Astrocyte (in vitro differentiated cells and primary cell): ENCODE data around the gene PTPRN2. TPM values are rescaled to one million over a fixed set of nuclear protein-coding genes. Genes with fewer than 3 reads are reported as not detected.
"Not testable (repeated sequence)": the region's sequence is repeated elsewhere in the genome, so short reads cannot be mapped to it uniquely, and the experiment has no call there.

ENCODE experiments used
- DNase-seq: peaks from one replicate; pipeline ENCODE4 v3.0.0-alpha.2; 2010; ENCODE audit warnings: low read depth
- FAIRE-seq: peaks from 2 replicates; lab custom pipeline; 2011; peaks lifted over from hg19 to GRCh38; lab: Jason Lieb, UNC
- H2AFZ ChIP-seq: 2 replicates; pipeline ENCODE4 v1.6.0; 2012; ENCODE audit warnings: low read depth, low read length, inconsistent platforms
- H3K27ac ChIP-seq: 2 replicates; pipeline ENCODE4 v1.5.1; 2011; ENCODE audit warnings: low read depth, low read length, inconsistent platforms
- H3K27me3 ChIP-seq: 2 replicates; pipeline ENCODE4 v1.6.0; 2011; ENCODE audit warnings: low read length, inconsistent platforms; ENCODE audit not compliant: insufficient read depth
- H3K36me3 ChIP-seq: 2 replicates; pipeline ENCODE4 v1.5.1; 2011; ENCODE audit warnings: low read length, inconsistent platforms; ENCODE audit not compliant: insufficient read depth
- H3K4me1 ChIP-seq: 2 replicates; pipeline ENCODE4 v1.5.1; 2011; ENCODE audit warnings: low read length, inconsistent platforms; ENCODE audit not compliant: insufficient read depth
- H3K4me2 ChIP-seq: 2 replicates; pipeline ENCODE4 v1.6.0; 2012; ENCODE audit warnings: low read length, inconsistent platforms
- H3K4me3 ChIP-seq: 2 replicates; pipeline ENCODE4 v1.5.1; 2011; ENCODE audit warnings: low read depth, mild to moderate bottlenecking, low read length, inconsistent platforms; ENCODE audit not compliant: insufficient read depth
- H3K79me2 ChIP-seq: 2 replicates; pipeline ENCODE4 v1.6.0; 2012; ENCODE audit warnings: mild to moderate bottlenecking, low read length, inconsistent platforms; ENCODE audit not compliant: insufficient read depth
- H3K9ac ChIP-seq: 2 replicates; pipeline ENCODE4 v1.6.0; 2012; ENCODE audit warnings: mild to moderate bottlenecking, low read length, inconsistent platforms
- H3K9me3 ChIP-seq: 2 replicates; pipeline ENCODE4 v1.5.1; 2012; ENCODE audit warnings: low read depth, mild to moderate bottlenecking, low read length, inconsistent platforms; ENCODE audit not compliant: insufficient read depth
- H4K20me1 ChIP-seq: 2 replicates; pipeline ENCODE4 v1.6.0; 2012; ENCODE audit warnings: low read length, inconsistent platforms; ENCODE audit not compliant: insufficient read depth
- H3K27ac Mint-ChIP-seq: one replicate; pipeline ENCODE4 v1.8.0; 2021; ENCODE audit warnings: mild to moderate bottlenecking, mixed read lengths; ENCODE audit not compliant: unreplicated experiment
- H3K27me3 Mint-ChIP-seq: one replicate; pipeline ENCODE4 v1.8.0; 2021; ENCODE audit warnings: low read depth, mixed read lengths; ENCODE audit not compliant: unreplicated experiment
- H3K36me3 Mint-ChIP-seq: one replicate; pipeline ENCODE4 v1.8.0; 2021; ENCODE audit warnings: low read depth, mixed read lengths; ENCODE audit not compliant: unreplicated experiment
- H3K4me1 Mint-ChIP-seq: one replicate; pipeline ENCODE4 v1.8.0; 2021; ENCODE audit warnings: low read depth, mixed read lengths; ENCODE audit not compliant: unreplicated experiment
- H3K4me3 Mint-ChIP-seq: one replicate; pipeline ENCODE4 v1.8.0; 2021; ENCODE audit warnings: mild to moderate bottlenecking, moderate library complexity, mixed read lengths; ENCODE audit not compliant: unreplicated experiment
- H3K9me3 Mint-ChIP-seq: one replicate; pipeline ENCODE4 v1.8.0; 2021; ENCODE audit warnings: mild to moderate bottlenecking, mixed read lengths; ENCODE audit not compliant: unreplicated experiment
- EZH2 ChIP-seq: IDR thresholded peaks from 2 replicates; pipeline ENCODE4 v1.6.1; 2012; ENCODE audit warnings: mild to moderate bottlenecking, low read length, inconsistent platforms; ENCODE audit not compliant: insufficient read depth
- total RNA-seq: library from RNA; stranded (reverse); gene quantifications from 2 replicates; pipeline ENCODE4 v1.2.1, GENCODE V29; 2021
- TF ChIP-seq, protein P1 (sequence below): IDR thresholded peaks from 2 replicates; pipeline ENCODE4 v1.5.1; 2011; ENCODE audit warnings: low read depth, mild to moderate bottlenecking, inconsistent platforms, low read length, moderate library complexity; ENCODE audit not compliant: insufficient read depth

Gene PTPRN2
- total RNA-seq, 1 donor from 2014 or later, result 0.09 TPM

DNA sequence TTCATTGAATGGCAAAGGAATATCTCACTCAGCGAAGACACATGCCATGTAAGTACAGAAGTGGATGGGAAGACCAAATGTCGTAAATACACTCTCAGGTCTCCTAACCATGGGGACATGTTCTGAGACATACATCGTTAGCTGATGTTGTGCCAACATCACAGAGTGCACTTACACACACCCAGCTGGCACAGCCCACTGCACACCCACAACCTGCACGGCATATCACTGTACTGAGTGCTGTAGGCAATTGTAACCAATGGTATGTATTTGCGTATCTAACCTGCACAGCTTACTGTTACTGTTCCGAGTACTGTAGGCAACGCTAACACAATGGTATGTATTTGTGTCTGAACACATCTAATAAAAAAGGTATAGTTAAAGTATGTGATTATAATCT is 550.4 kb downstream of the PTPRN2 start:
- Histone ChIP-seq H3K9ac (no peak overlapping the region), H3K27me3 (no peaks in the 10 kb centered on the region), H3K9me3 (peaks cover 7% of the 10 kb centered on the region), H3K4me2 (no peak overlapping the region), H3K4me3 (no peak overlapping the region), H3K36me3 (no peaks in the 10 kb centered on the region), H3K27ac (no peak overlapping the region), H4K20me1 (no peaks in the 10 kb centered on the region), H2AFZ (no peak overlapping the region), H3K4me1 (no peaks in the 10 kb centered on the region), H3K79me2 (no peaks in the 10 kb centered on the region)
- TF ChIP-seq, protein P1, sequence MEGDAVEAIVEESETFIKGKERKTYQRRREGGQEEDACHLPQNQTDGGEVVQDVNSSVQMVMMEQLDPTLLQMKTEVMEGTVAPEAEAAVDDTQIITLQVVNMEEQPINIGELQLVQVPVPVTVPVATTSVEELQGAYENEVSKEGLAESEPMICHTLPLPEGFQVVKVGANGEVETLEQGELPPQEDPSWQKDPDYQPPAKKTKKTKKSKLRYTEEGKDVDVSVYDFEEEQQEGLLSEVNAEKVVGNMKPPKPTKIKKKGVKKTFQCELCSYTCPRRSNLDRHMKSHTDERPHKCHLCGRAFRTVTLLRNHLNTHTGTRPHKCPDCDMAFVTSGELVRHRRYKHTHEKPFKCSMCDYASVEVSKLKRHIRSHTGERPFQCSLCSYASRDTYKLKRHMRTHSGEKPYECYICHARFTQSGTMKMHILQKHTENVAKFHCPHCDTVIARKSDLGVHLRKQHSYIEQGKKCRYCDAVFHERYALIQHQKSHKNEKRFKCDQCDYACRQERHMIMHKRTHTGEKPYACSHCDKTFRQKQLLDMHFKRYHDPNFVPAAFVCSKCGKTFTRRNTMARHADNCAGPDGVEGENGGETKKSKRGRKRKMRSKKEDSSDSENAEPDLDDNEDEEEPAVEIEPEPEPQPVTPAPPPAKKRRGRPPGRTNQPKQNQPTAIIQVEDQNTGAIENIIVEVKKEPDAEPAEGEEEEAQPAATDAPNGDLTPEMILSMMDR, result no peak
- no peak for TF ChIP-seq EZH2
- Mint-ChIP-seq H3K4me3 (no peak overlapping the region), H3K27ac (no peak overlapping the region), H3K36me3 (no peaks in the 10 kb centered on the region), H3K4me1 (no peaks in the 10 kb centered on the region), H3K27me3 (no peaks in the 10 kb centered on the region), H3K9me3 (peaks cover 23% of the 10 kb centered on the region)
- FAIRE-seq, result no peak
- DNase-seq, result no peak

DNA sequence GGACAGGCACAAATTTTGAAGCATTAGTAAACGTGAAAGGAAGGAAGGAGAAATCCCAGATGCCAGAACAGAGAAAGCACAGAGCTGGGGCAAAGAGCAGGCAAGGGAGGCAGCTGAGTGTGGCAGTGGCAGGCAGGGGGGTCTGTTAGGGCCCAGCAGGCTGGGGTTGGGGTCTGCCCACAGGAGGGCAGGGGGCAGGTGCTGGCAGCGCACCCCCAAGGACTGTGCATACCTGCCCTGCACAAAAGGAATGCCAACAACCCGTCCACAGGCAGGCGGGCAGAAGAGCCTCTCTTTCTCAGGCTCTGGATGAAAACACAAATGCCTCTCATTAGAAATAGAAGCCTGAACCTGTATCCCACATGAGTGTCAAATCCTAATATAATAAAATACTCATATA is 552.3 kb downstream of the PTPRN2 start:
- no peak overlapping the region for H3K9ac ChIP-seq
- H3K36me3 ChIP-seq, result no peaks in the 10 kb centered on the region
- no peaks in the 10 kb centered on the region for H3K79me2 ChIP-seq
- H3K4me3 Mint-ChIP-seq, result no peak overlapping the region
- FAIRE-seq (no peak), DNase-seq (no peak)
- no peak overlapping the region for H3K27ac Mint-ChIP-seq
- no peak overlapping the region for H2AFZ ChIP-seq
- H4K20me1 ChIP-seq, result no peaks in the 10 kb centered on the region
- H3K27me3 Mint-ChIP-seq, result no peaks in the 10 kb centered on the region
- peaks cover 3% of the 10 kb centered on the region for H3K9me3 ChIP-seq
- H3K27me3 ChIP-seq, result no peaks in the 10 kb centered on the region
- H3K4me3 ChIP-seq, result no peak overlapping the region
- no peak overlapping the region for H3K27ac ChIP-seq
- H3K4me2 ChIP-seq, result no peak overlapping the region
- H3K36me3 Mint-ChIP-seq, result no peaks in the 10 kb centered on the region
- H3K9me3 Mint-ChIP-seq, result peaks cover 18% of the 10 kb centered on the region
- H3K4me1 ChIP-seq, result no peaks in the 10 kb centered on the region
- TF ChIP-seq, protein P1, result no peak
- no peak for TF ChIP-seq EZH2
- H3K4me1 Mint-ChIP-seq, result no peaks in the 10 kb centered on the region

DNA sequence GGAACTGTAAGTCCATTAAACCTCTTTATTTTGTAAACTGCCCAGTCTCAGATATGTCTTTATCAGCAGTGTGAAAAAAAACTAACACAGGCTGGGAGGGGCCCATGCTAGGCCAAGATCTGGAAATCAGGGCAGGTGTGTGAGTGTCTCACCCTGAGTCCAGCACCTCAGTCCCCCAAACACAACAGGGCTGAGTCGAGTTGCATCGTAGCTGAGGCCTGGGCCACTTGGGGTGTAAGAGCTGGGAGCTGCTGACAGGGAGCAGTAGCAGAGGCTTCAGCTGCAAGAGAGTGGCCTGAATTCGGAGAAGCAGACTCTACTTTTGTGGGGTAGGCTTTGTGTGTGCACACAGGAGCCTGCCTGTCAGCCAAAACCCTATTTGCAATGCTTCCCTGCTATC is 553.1 kb downstream of the PTPRN2 start:
- no peak overlapping the region for H2AFZ ChIP-seq
- Mint-ChIP-seq H3K4me3 (no peak overlapping the region), H3K36me3 (no peaks in the 10 kb centered on the region), H3K27me3 (no peaks in the 10 kb centered on the region), H3K4me1 (no peaks in the 10 kb centered on the region), H3K27ac (no peak overlapping the region), H3K9me3 (peaks cover 19% of the 10 kb centered on the region)
- peaks cover 3% of the 10 kb centered on the region for H3K9me3 ChIP-seq
- no peak overlapping the region for H3K4me3 ChIP-seq
- H3K4me2 ChIP-seq, result no peak overlapping the region
- no peaks in the 10 kb centered on the region for H3K27me3 ChIP-seq
- DNase-seq, result no peak
- H3K27ac ChIP-seq, result no peak overlapping the region
- no peak overlapping the region for H3K9ac ChIP-seq
- H3K36me3 ChIP-seq, result no peaks in the 10 kb centered on the region
- H4K20me1 ChIP-seq, result no peaks in the 10 kb centered on the region
- FAIRE-seq, result no peak
- no peak for TF ChIP-seq EZH2
- TF ChIP-seq, protein P1, result no peak
- H3K79me2 ChIP-seq, result no peaks in the 10 kb centered on the region
- H3K4me1 ChIP-seq, result no peaks in the 10 kb centered on the region

DNA sequence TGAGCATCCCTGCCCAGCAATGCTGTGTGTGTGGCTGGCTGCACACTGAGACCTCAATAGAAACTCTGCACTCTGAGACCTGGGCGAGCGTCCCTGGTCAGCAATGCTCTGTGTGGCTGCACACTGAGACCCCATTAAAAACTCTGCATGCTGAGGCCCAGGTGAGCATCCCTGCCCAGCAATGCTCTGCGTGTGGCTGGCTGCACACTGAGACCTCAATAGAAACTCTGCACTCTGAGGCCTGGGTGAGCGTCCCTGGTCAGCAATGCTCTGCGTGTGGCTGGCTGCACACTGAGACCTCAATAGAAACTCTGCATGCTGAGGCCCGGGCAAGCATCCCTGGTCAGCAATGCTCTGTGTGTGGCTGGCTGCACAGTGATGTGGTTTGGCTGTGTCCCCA is 553.7 kb downstream of the PTPRN2 start:
- H3K4me1 ChIP-seq, H3K4me2 ChIP-seq, H3K27ac Mint-ChIP-seq, H3K4me3 ChIP-seq, H2AFZ ChIP-seq, DNase-seq, H4K20me1 ChIP-seq, FAIRE-seq, H3K27me3 Mint-ChIP-seq, H3K36me3 ChIP-seq, H3K36me3 Mint-ChIP-seq, H3K79me2 ChIP-seq, H3K4me3 Mint-ChIP-seq, H3K9me3 ChIP-seq, H3K9ac ChIP-seq, H3K27me3 ChIP-seq, H3K4me1 Mint-ChIP-seq, H3K27ac ChIP-seq: not testable (repeated sequence)
- H3K9me3 Mint-ChIP-seq, result peaks cover 22% of the 10 kb centered on the region
